ENCODE measurements around the gene CDH24. TPM values are rescaled to one million over a fixed set of nuclear protein-coding genes. Genes with fewer than 3 reads are reported as not detected.

Gene CDH24
- total and polyA plus RNA-seq, 10 of the 15 experiments (the other 5 are each of a cell fraction or from before 2014, with no cell fraction given) = 0.10 to 1.5 (median 0.45) TPM; not detected in 2

GRCh38 chr14:23009939-23010726, 47.2 kb downstream of the CDH24 start, which contains the start of gene C14orf93 (continued):
- peak; percentile 60; the same call in 1 of the 2 replicates for TF ChIP-seq SPI1 (IDR thresholded peaks at IDR 0.05; ENCODE audit: borderline replicate concordance, insufficient read depth, low read depth, low read length)
- TF ChIP-seq RFX5 (IDR thresholded peaks at IDR 0.05; ENCODE audit: low read depth, low read length) = peak; percentile 47; the same call in 1 of the 2 replicates
- TF ChIP-seq YY1 (IDR thresholded peaks at IDR 0.05; ENCODE audit: low read depth, low read length) = peak; percentile 13; the same call in 1 of the 2 replicates
- peak; percentile 84 for TF ChIP-seq GATAD2B (conservative IDR thresholded peaks at IDR 0.05; ENCODE audit: low read depth)
- TF ChIP-seq KDM1A (IDR thresholded peaks at IDR 0.05; ENCODE audit: borderline replicate concordance) = 0 out of 2 replicates have a peak, but pooled peaks have one; percentile 66
- peak; percentile 69; the same call in 1 of the 2 replicates for TF ChIP-seq RB1 (IDR thresholded peaks at IDR 0.05; ENCODE audit: borderline replicate concordance)
- no peak for TF ChIP-seq ZBTB33 (IDR thresholded peaks at IDR 0.05)
- TF ChIP-seq MXI1 (IDR thresholded peaks at IDR 0.05; ENCODE audit: low read depth, low read length) = peak; percentile 76
- no peak for TF ChIP-seq PRDM15 (CRISPR knock-in tag; IDR thresholded peaks at IDR 0.05)
- no peak for TF ChIP-seq CEBPZ (IDR thresholded peaks at IDR 0.05; ENCODE audit: low read depth, low read length)
- TF ChIP-seq POLR2AphosphoS5 (IDR thresholded peaks at IDR 0.05; ENCODE audit: low read length) = peak; percentile 46
- 0 out of 2 replicates have a peak, but pooled peaks have one; percentile 10 for TF ChIP-seq HSF1 (IDR thresholded peaks at IDR 0.05; ENCODE audit: low read depth, low read length)
- TF ChIP-seq, protein P1, sequence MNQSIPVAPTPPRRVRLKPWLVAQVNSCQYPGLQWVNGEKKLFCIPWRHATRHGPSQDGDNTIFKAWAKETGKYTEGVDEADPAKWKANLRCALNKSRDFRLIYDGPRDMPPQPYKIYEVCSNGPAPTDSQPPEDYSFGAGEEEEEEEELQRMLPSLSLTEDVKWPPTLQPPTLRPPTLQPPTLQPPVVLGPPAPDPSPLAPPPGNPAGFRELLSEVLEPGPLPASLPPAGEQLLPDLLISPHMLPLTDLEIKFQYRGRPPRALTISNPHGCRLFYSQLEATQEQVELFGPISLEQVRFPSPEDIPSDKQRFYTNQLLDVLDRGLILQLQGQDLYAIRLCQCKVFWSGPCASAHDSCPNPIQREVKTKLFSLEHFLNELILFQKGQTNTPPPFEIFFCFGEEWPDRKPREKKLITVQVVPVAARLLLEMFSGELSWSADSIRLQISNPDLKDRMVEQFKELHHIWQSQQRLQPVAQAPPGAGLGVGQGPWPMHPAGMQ (IDR thresholded peaks at IDR 0.05; ENCODE audit: borderline replicate concordance) = no peak
